NCI-H2029 treated with DMSO at 0.1 percent for 48 hours (cell line): Measurements from ENCODE around the gene TP53RK.

ENCODE experiments used
- DNase-seq: peaks from one replicate; lab custom pipeline; 2025; lab: John Stamatoyannopoulos, UW

TP53RK gene

GRCh38 chr20:46660487-46660886, 28.8 kb downstream of the TP53RK start:
- DNase-seq: no peak

DNA sequence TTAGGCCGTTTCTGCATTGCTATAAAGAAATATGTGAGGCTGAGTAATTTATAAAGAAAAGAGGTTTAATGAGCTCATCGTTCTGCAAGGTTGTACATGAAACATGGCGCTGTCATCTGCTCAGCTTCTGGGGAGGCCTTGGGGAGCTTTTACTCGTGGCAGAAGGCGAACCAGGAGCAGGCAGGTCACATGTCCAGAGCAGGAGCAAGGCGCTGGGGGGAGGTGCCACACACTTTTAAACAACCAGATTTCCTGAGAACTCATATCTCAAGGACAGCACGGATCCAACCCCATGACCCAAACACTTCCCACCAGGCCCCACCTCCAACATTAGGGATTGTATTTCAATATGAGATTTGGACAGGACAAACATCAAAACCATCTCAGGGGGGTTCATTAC, 31.6 kb downstream of the TP53RK start:
- DNase-seq: no peak

DNA sequence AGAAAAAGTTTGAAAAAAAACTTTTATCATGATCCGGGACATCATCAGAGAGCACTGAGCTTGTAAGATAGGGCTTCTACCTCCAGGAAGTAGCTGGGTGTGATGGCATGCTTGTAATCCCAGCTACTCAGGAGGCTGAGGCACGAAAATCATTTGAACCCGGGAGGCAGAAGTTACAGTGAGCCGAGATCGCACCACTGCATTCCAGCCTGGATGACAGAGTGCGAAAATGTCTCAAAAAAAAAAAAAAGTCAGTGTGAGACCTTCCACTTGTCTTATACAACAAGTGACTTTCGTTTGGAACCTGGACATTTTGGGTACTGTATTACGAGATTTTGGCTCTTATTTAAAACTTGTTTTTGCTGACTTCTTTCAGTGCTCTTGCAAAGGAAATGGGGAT, 32.1 kb downstream of the TP53RK start:
- DNase-seq: no peak

- DNase-seq: no peak
Observed at GRCh38 chr20:46652699-46653098, 36.5 kb downstream of the TP53RK start.

GRCh38 chr20:46651091-46651962, 37.9 kb downstream of the TP53RK start, which contains the start of gene SLC13A3:
Gene SLC13A3 (minus strand): TSS chr20:46651459. CDS start chr20:46651421, 38 bp downstream.
- no peak for DNase-seq

DNA sequence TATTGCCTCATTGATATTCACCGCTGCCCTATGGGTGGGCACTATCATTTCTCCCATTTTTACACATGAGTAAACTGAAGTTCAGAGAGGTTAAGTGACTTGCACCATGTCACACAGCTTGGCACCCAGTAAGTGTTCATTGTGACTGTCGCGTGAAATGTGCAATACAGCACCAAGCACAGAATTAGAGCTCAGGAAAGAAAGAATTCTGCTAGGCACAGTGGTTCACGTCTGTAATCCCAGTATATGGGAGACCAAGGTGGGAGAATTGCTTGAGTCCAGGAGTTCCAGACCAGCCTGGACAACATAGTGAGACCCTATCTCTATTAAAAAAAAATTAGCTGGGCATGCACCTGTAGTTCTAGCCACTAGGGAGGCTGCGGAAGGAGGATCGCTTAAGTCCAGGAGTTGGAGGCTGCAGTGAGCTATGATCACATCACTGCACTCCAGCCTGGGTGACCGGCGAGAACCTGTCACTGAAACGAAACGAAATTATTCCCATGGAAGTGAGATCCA, 38.6 kb downstream of the TP53RK start:
- no peak for DNase-seq

GRCh38 chr20:46649965-46650542, 39.2 kb downstream of the TP53RK start:
- no peak for DNase-seq

DNA sequence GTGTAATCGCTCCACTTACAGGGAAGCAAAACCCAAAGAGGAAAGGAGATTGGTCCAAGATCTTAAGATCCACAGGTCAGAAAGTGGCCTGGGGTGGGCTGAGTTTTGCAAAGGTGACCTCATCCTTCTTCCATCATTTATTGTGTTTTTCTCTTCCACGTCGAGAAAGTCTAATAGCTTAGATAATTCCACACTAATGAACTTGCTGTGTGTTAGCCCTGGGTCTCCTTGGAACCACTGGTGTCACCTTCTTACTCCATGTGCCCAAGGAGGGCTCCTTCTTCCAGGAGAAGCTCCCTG, 39.6 kb downstream of the TP53RK start:
- DNase-seq: no peak

- DNase-seq: no peak
Observed at GRCh38 chr20:46648903-46649649, 40.2 kb downstream of the TP53RK start.

DNA sequence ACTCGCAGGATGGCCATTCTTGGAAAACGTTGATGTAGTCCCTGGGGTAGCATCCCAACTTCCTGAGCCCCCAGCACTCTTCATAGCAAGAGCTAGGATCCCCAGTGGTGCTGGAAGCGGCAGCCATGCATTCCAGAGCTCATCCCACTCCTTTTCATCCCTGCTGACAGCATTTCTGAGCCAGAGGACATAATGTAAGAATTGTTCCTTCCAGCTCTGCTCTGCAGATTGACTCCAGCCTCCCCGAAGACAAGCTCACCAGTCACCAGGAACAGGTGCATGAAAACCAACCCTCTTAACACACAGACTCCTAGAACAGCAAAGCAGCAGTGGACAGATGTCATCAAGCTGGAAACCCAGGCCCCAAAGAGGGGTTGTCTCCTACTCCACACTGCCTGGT, 41.8 kb downstream of the TP53RK start:
- no peak for DNase-seq

- DNase-seq: no peak
Observed at GRCh38 chr20:46646659-46647380, 42.4 kb downstream of the TP53RK start.

DNA sequence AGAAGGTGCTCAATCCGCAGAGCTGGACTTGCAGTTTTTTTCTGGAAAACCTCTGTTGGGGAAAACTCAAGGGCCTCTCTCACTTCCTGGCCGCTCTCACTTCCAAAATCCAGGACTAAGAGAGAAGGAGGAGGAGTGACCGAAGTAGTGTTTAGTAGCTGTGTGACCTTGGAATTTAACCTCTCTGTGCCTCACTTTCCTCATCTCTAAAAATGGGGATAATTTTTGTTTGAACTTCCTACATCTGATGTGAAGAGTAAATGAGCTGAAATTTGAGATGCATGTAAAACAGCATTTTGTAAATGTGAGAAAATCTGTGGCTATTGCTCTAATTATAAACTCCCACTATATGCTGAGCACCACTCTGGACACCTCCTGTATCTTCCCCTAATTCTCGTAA, 43.1 kb downstream of the TP53RK start:
- no peak for DNase-seq

GRCh38 chr20:46644733-46645132, 44.5 kb downstream of the TP53RK start:
- no peak for DNase-seq

GRCh38 chr20:46644160-46644559, 45.1 kb downstream of the TP53RK start:
- DNase-seq: no peak

- DNase-seq: no peak
Observed at GRCh38 chr20:46642969-46643343, 46.3 kb downstream of the TP53RK start.

GRCh38 chr20:46642265-46642968, 46.8 kb downstream of the TP53RK start:
- DNase-seq: no peak

DNA sequence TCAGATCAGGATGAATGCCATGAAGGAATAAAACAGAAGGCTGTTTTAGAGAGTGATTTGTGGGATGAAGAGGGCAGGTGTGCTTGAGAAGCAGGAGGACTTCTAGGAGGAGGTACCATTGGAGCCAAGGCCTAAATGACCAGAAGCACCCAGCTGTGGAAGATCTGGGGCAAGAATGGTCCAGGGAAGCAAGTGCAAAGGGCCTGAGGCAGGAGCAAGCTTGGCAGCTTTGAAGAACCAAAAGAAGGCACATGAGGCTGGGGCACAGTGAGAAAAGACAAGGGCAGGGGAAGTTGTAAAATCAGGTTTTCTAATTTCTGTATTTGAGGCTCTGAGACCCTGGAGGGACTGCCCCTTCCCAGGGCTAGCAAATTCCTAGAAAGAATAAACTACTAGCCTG, 47.8 kb downstream of the TP53RK start:
- no peak for DNase-seq

GRCh38 chr20:46640536-46641311, 48.5 kb downstream of the TP53RK start:
- DNase-seq: no peak

- no peak for DNase-seq
Observed at GRCh38 chr20:46640044-46640443, 49.2 kb downstream of the TP53RK start.

- DNase-seq: no peak
Observed at GRCh38 chr20:46639587-46639986, 49.7 kb downstream of the TP53RK start.

GRCh38 chr20:46638898-46639274, 50.4 kb downstream of the TP53RK start:
- DNase-seq: no peak
